Loucy (cell line): ENCODE data around the gene PTGIS.

Source experiments
- H2AFZ ChIP-seq: fragments of 200-600 bp; sonication (generic); 2 replicates; pipeline ENCODE4 v1.6.0; 2016; ENCODE audit warnings: antibody characterized with exemption, mild to moderate bottlenecking, low read length, moderate library complexity
- H3F3A ChIP-seq: fragments of 200-600 bp; 2 replicates; pipeline ENCODE4 v1.6.0; 2016; ENCODE audit warnings: antibody characterized with exemption, low read depth, mild to moderate bottlenecking
- H3K27me3 ChIP-seq: fragments of 200-600 bp; sonication (generic); 2 replicates; pipeline ENCODE4 v1.6.1; 2014; ENCODE audit warnings: low read length, mild to moderate bottlenecking; ENCODE audit not compliant: insufficient read depth, poor library complexity, severe bottlenecking
- H3K36me3 ChIP-seq: fragments of 200-600 bp; sonication (generic); 2 replicates; pipeline ENCODE4 v1.6.1; 2016; ENCODE audit warnings: low read length; ENCODE audit not compliant: insufficient read depth
- H3K4me1 ChIP-seq: fragments of 200-600 bp; sonication (generic); 2 replicates; pipeline ENCODE4 v1.5.1; 2014; ENCODE audit warnings: low read length, mild to moderate bottlenecking; ENCODE audit not compliant: insufficient read depth, poor library complexity, severe bottlenecking
- H3K4me2 ChIP-seq: fragments of 200-600 bp; sonication (generic); 2 replicates; pipeline ENCODE4 v1.6.0; 2014; ENCODE audit warnings: antibody characterized with exemption, low read length, low read depth, mild to moderate bottlenecking; ENCODE audit not compliant: poor library complexity, severe bottlenecking
- H3K4me3 ChIP-seq: fragments of 200-600 bp; sonication (generic); 2 replicates; pipeline ENCODE4 v1.5.1; 2014; ENCODE audit warnings: low read length, mild to moderate bottlenecking, mixed read lengths; ENCODE audit not compliant: poor library complexity, severe bottlenecking
- H3K79me2 ChIP-seq: fragments of 200-600 bp; sonication (generic); 2 replicates; pipeline ENCODE4 v1.6.1; 2014; ENCODE audit warnings: low read length; ENCODE audit not compliant: insufficient read depth
- H3K9ac ChIP-seq: fragments of 200-600 bp; sonication (generic); 2 replicates; pipeline ENCODE4 v1.6.0; 2014; ENCODE audit warnings: mild to moderate bottlenecking, low read depth, low read length, moderate library complexity; ENCODE audit not compliant: poor library complexity, severe bottlenecking
- H3K9me2 ChIP-seq: fragments of 200-600 bp; sonication (generic); replicated peaks from 2 replicates; pipeline ENCODE4 v1.6.1; 2016; ENCODE audit warnings: low read depth, low read length, mixed read lengths
- H3K9me3 ChIP-seq: fragments of 200-600 bp; sonication (generic); 2 replicates; pipeline ENCODE4 v1.6.1; 2014; ENCODE audit warnings: mild to moderate bottlenecking, antibody characterized with exemption, low read length, low read depth; ENCODE audit not compliant: insufficient read depth
- H4K20me1 ChIP-seq: fragments of 200-600 bp; sonication (generic); 2 replicates; pipeline ENCODE4 v1.6.0; 2014; ENCODE audit warnings: antibody characterized with exemption, low read length, mild to moderate bottlenecking; ENCODE audit not compliant: insufficient read depth, poor library complexity, severe bottlenecking
- CTCF ChIP-seq: fragments of 200-600 bp; sonication (generic); conservative IDR thresholded peaks from 2 replicates; pipeline ENCODE4 v1.5.1; 2014; ENCODE audit warnings: mild to moderate bottlenecking, antibody characterized with exemption, low read length
- EZH2phosphoT487 ChIP-seq: fragments of 200-600 bp; IDR thresholded peaks from 2 replicates; pipeline ENCODE4 v1.6.1; 2018; ENCODE audit warnings: antibody characterized with exemption, mild to moderate bottlenecking, moderate library complexity, borderline replicate concordance

The PTGIS gene

GRCh38 chr20:49603209-49603627, 35.3 kb upstream of the PTGIS start:
- no peak overlapping the region for H3K4me3 ChIP-seq
- no peak overlapping the region for H3K9ac ChIP-seq
- no peaks in the 10 kb centered on the region for H3K36me3 ChIP-seq
- no peaks in the 10 kb centered on the region for H4K20me1 ChIP-seq
- H2AFZ ChIP-seq, result no peak overlapping the region
- TF ChIP-seq CTCF, result peak; percentile 56
- no peak for TF ChIP-seq EZH2phosphoT487
- H3F3A ChIP-seq, result no peaks in the 10 kb centered on the region
- H3K4me1 ChIP-seq, result no peaks in the 10 kb centered on the region
- no peaks in the 10 kb centered on the region for H3K9me3 ChIP-seq
- H3K9me2 ChIP-seq, result no peaks in the 10 kb centered on the region
- H3K27me3 ChIP-seq, result no peaks in the 10 kb centered on the region
- H3K79me2 ChIP-seq, result no peaks in the 10 kb centered on the region
- H3K4me2 ChIP-seq, result no peak overlapping the region

DNA sequence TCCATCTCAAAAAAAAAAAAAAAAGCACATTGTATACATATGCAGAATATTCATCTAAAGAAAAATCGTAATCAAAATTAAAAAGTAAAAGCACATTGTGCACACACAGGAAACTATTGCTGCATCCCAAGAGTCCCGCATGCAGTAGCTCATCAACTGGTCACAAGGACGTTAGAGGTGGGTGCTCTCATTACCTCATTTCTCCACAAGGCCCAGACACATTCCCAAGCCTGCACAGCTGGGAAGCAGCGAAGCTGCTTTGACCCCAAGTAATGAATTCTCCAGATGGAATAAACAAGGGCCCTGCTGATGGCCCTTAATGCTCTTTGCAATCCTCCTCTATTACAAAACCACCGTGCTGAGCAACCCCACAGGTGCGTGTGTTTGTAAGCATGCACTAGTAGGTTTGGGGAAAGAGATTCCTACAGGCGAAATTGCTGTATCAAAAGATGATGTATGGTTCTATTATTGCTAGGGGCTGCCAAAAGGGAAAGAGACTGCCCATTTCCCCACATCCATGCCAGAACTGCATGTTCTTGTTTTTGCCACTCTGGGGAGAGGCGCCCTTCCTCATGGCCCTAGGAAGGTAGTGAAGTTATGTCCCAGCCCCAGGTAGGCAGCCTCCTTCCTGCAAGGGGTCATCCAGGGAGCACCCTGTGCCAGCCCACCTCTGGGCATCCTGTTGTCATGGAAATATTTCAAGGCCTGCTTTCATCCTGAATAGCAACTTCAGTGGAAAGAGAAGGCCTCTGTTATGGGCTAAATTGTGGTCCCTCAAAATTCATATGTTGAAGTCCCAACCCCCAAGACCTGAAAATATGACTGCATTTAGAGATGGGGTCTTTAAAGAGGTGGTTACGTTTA, 34.6 kb upstream of the PTGIS start:
- Histone ChIP-seq H2AFZ (no peak overlapping the region), H4K20me1 (no peaks in the 10 kb centered on the region), H3K4me3 (no peak overlapping the region), H3K79me2 (no peaks in the 10 kb centered on the region), H3K36me3 (no peaks in the 10 kb centered on the region), H3K4me2 (no peak overlapping the region), H3K9ac (no peak overlapping the region), H3K27me3 (no peaks in the 10 kb centered on the region), H3K9me3 (no peaks in the 10 kb centered on the region), H3K4me1 (no peaks in the 10 kb centered on the region), H3K9me2 (no peaks in the 10 kb centered on the region), H3F3A (no peaks in the 10 kb centered on the region)
- no peak for TF ChIP-seq CTCF
- no peak for TF ChIP-seq EZH2phosphoT487

GRCh38 chr20:49601153-49601924, 33.4 kb upstream of the PTGIS start:
- no peaks in the 10 kb centered on the region for H4K20me1 ChIP-seq
- no peak overlapping the region for H2AFZ ChIP-seq
- no peaks in the 10 kb centered on the region for H3K9me2 ChIP-seq
- H3K4me3 ChIP-seq, result no peak overlapping the region
- no peak for TF ChIP-seq EZH2phosphoT487
- no peak for TF ChIP-seq CTCF
- H3K9me3 ChIP-seq, result no peaks in the 10 kb centered on the region
- H3K79me2 ChIP-seq, result no peaks in the 10 kb centered on the region
- no peaks in the 10 kb centered on the region for H3K36me3 ChIP-seq
- H3F3A ChIP-seq, result no peaks in the 10 kb centered on the region
- no peaks in the 10 kb centered on the region for H3K27me3 ChIP-seq
- peaks cover 1% of the 10 kb centered on the region for H3K4me1 ChIP-seq
- H3K9ac ChIP-seq, result no peak overlapping the region
- H3K4me2 ChIP-seq, result no peak overlapping the region
